ES-I3 (cell line): Measurements from ENCODE around the gene USP20.

ENCODE experiments used
- H3K36me3 ChIP-seq: 2 replicates; pipeline ENCODE4 v1.6.1; 2013; ENCODE audit warnings: mild to moderate bottlenecking, low read length, control low read depth, moderate library complexity; ENCODE audit not compliant: insufficient read depth
- H3K4me1 ChIP-seq: 2 replicates; pipeline ENCODE4 v1.6.1; 2013; ENCODE audit warnings: mild to moderate bottlenecking, control low read depth, low read length; ENCODE audit not compliant: insufficient read depth
- H3K9ac ChIP-seq: 2 replicates; pipeline ENCODE4 v1.6.1; 2013; ENCODE audit warnings: low read depth, mild to moderate bottlenecking, low read length, moderate library complexity
- H3K9me3 ChIP-seq: 2 replicates; pipeline ENCODE4 v1.6.1; 2013; ENCODE audit warnings: mild to moderate bottlenecking, low read length, moderate library complexity; ENCODE audit not compliant: control insufficient read depth, insufficient read depth

USP20 gene

DNA sequence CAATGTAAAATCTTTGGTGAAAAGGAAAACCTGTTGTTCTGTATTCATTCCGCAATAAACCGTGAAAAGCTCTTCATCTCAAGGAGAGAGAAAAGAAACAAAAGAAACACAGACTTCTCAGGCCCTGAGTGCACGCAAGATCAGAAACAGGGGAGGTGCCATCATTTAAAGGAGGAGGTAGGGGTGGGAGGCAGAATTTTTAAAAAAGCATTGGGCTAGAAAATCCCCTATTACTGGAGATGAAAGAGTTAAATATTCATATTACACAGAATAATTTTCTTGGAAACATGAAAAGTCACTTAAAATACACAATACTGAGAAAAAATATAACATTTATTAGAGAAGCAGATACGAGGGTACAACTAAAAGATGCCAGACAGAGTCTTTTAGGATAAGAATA is 56.3 kb downstream of the USP20 start:
- peaks cover 25% of the 10 kb centered on the region; the same call in 1 of the 2 replicates for H3K4me1 ChIP-seq
- no peaks in the 10 kb centered on the region for H3K9me3 ChIP-seq
- H3K9ac ChIP-seq: no peak overlapping the region
- H3K36me3 ChIP-seq: no peaks in the 10 kb centered on the region; the same call in 1 of the 2 replicates

DNA sequence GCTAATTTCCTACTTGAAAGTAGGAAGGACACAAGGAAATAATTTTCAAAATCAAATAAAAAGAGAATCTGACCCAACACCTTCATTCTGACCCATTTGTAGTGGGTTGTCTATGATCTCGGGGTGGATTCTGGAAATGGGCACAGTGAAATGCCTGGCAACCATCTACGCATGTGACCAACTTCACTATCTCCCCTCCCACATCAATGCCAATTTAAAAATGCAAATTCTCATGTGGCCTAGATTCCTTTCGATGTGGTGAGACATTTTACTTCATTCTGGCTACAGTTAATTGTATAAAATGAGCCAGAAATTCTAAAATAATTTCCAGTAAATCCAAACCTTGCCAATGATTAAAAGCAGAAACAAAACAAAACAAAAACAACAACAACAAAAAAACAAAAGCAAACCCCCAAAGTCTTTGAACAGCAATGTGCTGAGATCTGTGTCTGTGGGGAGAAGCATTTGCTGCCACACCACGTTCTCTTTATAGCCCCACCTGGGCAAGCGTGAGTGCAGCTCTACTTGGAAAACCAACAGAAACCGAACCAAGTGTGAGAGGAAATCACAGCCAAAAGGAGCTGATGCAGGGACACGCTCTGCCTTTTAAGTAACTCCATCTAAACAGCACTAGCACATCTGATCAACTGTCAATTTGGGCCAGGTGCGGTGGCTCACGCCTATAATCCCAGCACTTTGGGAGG is 59.0 kb downstream of the USP20 start:
- H3K36me3 ChIP-seq: no peaks in the 10 kb centered on the region; the same call in 1 of the 2 replicates
- H3K4me1 ChIP-seq: peaks cover 9% of the 10 kb centered on the region; the same call in 1 of the 2 replicates
- H3K9me3 ChIP-seq: no peaks in the 10 kb centered on the region
- H3K9ac ChIP-seq: no peak overlapping the region

DNA sequence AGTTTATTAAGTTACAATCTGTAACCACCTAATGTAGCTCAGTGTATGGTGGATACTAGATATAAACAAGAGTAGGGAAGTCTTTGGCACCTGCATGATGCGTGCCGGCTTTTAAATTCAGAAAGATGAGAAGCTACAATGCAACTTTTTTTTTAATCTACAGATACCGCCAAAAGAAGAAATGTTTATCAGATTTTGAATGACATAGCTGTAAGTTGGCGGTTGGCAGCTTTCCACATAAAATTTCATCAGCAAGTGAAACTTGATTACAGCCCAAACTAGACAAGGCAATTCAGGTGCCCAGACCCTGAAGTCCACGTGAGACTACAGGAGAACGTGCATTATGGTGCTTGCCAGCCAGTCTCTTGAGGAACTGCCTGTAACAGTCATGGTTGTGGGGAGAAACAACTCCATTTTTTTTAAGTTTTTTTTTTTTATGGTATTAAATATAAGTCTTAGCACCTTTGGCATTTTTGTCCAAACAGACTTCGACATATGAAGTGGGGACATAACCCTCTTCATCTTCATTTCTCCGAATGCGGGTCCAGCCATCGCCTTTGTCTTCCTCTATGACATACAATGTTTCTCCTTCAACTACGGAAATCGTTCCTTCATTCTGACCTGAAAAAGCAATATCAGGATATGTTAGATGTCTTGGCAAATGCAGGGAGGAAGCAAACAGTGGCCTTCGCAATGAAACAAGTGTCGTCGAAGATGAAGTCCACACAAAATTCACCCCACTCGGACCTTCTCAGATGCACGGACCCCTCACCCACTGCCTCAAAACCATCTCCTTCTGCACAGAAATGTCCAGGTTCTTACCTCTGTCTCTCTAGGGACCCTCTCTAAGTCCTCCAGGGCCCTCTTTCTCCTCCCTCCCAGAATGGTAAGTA is 60.4 kb downstream of the USP20 start:
- Histone ChIP-seq H3K9ac (no peak overlapping the region), H3K4me1 (0 out of 2 replicates have a peak, but pooled peaks cover 5% of the 10 kb centered on the region), H3K9me3 (no peaks in the 10 kb centered on the region), H3K36me3 (peaks cover 2% of the 10 kb centered on the region; the same call in 1 of the 2 replicates)

DNA sequence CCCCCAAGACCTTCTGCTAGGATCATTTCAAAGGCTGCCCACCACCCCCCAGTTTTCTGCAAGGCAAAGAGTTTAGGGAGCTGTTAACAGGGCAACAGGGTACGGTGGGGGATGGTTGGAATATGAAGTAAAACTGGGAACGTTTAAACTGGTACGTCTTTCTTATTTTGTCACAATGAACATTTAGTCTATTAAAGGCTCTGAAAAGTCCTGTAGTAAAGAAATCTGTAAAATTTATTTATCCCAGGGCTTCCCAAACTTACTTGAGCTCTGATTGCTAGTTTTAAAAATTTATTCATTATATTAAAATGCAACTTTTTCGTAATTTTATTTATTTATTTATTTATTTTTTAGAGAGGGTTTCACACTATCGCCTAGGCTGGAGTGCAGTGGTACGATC is 62.0 kb downstream of the USP20 start:
- Histone ChIP-seq H3K9me3 (no peaks in the 10 kb centered on the region), H3K9ac (no peak overlapping the region), H3K4me1 (no peaks in the 10 kb centered on the region), H3K36me3 (peaks cover 4% of the 10 kb centered on the region; the same call in 1 of the 2 replicates)

DNA sequence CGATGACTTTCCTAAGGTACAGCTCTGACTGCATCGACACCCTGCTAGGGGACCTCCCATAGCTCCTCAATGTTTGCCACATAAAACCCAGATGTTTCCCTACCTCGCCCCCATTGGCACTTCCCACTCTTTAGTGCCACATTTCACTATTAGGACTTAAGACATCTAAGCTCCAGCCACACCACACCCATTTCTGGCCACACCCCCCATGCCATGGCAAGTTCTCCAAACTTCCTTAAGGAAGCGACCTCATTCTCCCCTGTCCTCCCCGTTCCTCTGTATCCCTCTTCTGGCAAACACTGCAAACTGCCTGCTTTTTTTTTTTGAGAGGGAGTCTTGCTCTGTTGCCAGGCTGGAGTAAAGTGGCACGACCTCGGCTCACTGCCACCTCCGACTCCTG is 62.9 kb downstream of the USP20 start:
- Histone ChIP-seq H3K9ac (no peak overlapping the region), H3K4me1 (no peaks in the 10 kb centered on the region), H3K36me3 (peaks cover 4% of the 10 kb centered on the region; the same call in 1 of the 2 replicates), H3K9me3 (no peaks in the 10 kb centered on the region)

DNA sequence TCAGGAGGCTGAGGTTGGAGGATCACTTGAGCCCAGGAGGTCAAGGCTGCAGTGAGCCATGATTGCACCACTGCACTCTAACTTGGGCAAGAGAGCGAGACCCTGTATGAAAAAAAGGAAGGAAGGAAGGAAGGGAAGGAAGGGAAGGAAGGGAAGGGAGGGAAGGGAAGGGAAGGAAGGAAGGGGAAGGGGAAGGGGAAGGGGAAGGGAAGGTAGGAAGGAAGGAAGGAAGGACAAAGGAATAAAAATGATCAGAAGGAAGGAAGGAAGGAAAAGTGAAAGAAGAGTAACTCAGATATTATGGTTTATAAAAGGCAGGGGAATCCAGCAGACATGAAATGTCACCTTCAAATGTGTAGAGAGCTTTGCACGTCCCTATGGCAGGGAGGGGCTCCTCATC is 64.4 kb downstream of the USP20 start:
- H3K9me3 ChIP-seq: no peaks in the 10 kb centered on the region
- peaks cover 4% of the 10 kb centered on the region; the same call in 1 of the 2 replicates for H3K36me3 ChIP-seq
- no peaks in the 10 kb centered on the region for H3K4me1 ChIP-seq
- H3K9ac ChIP-seq: no peak overlapping the region

DNA sequence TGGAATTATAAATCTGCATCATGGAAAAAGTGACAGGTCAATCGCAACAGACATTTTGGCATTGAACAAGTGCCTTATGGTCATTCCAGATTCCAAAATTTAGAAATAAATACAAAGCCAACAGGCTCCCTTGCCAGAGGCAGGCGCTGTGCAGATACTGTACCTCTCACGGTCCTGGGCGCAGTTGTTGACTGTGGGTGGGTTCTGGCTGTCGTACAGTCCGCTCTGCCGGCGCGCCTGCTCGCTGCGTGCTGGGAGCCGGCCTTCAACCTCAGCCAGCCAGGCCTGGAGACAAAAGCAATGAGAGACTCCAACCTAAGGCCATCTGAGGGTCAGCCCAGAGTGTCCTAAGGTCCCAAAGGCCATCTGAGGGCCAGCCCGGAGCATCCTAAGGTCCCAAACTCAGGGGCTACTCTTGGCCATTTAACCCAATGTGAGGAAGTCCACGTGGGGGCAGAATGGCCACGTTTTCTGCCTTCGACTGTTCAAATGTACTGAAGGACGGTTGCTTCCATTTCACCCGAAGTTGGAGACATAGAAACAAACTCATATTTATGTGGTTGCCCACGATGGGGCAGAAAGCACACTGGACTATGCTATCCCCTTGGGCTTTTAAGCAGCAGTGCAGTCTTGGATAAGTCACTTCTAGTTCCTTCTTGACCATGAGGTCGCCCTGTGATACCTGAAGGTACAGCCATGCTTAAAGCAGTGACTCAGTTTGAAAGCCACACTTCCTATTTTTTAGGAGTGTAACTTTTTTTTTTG is 65.2 kb downstream of the USP20 start:
- H3K9me3 ChIP-seq: no peaks in the 10 kb centered on the region
- H3K9ac ChIP-seq: no peak overlapping the region
- H3K36me3 ChIP-seq: peaks cover 4% of the 10 kb centered on the region; the same call in 1 of the 2 replicates
- no peaks in the 10 kb centered on the region for H3K4me1 ChIP-seq

DNA sequence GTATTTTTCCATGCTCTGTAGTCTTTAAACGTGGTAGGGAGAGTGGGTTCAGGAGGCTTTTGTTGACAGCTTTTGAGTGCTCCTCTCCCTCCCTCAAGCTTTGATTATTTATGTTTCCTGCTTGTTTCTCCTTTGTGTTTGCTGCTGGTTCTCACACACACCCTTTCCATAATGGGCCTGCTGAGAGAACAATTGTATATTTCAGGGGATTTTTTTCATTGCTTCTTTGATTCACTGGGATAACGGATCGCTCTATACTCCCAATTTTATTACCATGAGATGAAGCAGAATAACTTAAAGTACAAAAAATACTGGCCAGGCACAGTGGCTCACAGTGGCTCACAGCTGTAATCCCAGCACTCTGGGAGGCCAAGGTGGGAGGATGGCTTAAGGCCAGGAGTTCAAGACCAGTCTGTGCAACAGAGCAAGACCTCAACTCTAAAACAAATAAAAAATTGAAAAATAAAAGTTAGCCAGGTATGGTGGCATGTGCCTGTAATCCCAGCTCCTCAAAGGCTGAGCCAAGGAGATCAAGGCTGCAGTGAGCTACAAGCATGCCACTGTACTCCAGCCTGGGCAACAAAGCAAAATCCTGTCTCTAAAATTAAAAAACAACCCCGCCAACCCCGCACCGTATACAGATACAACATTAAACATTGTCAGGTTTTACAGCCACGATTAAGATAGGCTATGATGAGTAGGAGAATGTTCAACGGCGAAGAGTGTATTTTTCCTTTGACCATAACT is 66.9 kb downstream of the USP20 start:
- Histone ChIP-seq H3K4me1 (no peaks in the 10 kb centered on the region), H3K9me3 (no peaks in the 10 kb centered on the region), H3K36me3 (peaks cover 7% of the 10 kb centered on the region), H3K9ac (no peak overlapping the region)

DNA sequence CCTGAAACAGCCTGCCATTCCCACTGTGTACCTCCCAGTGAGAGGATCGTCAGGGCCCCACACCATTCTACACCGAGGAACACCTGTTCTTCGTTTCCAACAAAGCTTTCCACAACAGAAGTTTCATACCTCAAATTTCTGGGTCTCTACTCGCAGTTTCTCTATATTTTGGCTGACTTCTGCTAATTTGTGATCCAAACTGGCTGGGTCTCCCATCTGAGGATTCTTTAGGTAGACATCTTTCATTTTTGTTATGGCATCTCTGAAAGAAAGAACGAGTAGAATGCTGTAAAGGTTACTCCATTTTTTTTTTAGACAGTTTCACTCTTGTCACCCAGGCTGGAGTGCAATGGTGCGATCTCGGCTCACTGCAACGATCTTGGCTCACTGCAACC is 67.5 kb downstream of the USP20 start:
- H3K4me1 ChIP-seq: no peaks in the 10 kb centered on the region
- no peak overlapping the region for H3K9ac ChIP-seq
- H3K36me3 ChIP-seq: peaks cover 7% of the 10 kb centered on the region
- no peaks in the 10 kb centered on the region for H3K9me3 ChIP-seq

DNA sequence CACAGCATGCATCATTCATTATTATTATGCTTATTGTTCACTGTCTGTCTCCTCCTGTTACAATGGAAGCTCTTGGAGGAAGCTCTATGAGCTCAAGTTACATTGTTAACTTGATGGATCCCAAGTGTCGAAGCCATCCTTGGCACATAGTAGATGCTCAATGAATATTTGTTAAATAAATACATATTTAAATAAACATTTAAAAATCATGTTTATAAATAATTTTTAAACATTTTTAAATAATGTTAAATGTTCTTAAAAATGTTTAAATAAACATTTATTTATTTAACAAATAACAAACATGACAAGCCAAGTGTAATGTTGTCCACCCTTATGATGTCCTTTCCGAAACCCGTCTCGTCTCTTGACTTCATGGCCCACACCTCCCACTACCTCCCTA is 69.5 kb downstream of the USP20 start:
- peaks cover 7% of the 10 kb centered on the region for H3K36me3 ChIP-seq
- peaks cover 8% of the 10 kb centered on the region for H3K4me1 ChIP-seq
- no peaks in the 10 kb centered on the region for H3K9me3 ChIP-seq
- H3K9ac ChIP-seq: no peak overlapping the region

DNA sequence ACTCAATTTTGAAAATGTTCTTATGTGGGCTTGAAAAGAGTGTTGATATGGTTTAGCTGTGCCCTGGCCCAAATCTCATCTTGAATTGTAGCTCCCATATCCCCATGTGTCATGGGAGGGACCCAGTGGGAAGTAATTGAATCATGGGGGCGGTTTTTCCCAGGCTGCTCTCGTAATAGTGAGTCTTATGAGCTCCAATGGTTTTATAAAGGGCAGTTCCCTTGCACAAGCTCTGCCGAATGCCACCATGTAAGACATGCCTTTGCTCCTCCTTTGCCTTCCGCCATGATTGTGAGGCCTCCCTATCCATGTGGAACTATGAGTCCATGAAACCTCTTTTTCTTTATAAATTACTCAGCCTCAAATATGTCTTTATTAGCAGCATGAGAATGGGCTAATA is 71.0 kb downstream of the USP20 start:
- H3K9me3 ChIP-seq: no peaks in the 10 kb centered on the region
- H3K36me3 ChIP-seq: peaks cover 4% of the 10 kb centered on the region
- peaks cover 8% of the 10 kb centered on the region for H3K4me1 ChIP-seq
- no peak overlapping the region for H3K9ac ChIP-seq

DNA sequence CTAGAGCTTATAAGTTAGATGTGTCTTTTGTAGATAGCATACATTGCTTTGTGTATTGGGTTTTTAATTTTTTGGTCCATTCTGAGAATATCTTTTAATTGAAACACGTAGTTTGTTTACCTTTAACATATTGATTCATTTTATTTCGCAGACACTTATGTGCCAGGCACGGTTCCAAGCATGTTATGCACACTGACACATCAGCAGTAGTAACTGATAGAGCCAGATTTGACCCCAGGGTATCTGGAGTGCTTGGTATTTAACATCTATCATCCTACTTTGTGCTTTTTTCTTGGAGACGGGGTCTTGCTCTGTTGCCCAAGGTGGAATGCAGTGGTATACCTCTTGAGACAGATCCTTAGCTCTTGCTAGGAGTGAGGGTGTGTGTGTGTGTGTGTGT is 71.9 kb downstream of the USP20 start:
- Histone ChIP-seq H3K4me1 (peaks cover 8% of the 10 kb centered on the region), H3K9ac (no peak overlapping the region), H3K9me3 (no peaks in the 10 kb centered on the region), H3K36me3 (peaks cover 4% of the 10 kb centered on the region)

DNA sequence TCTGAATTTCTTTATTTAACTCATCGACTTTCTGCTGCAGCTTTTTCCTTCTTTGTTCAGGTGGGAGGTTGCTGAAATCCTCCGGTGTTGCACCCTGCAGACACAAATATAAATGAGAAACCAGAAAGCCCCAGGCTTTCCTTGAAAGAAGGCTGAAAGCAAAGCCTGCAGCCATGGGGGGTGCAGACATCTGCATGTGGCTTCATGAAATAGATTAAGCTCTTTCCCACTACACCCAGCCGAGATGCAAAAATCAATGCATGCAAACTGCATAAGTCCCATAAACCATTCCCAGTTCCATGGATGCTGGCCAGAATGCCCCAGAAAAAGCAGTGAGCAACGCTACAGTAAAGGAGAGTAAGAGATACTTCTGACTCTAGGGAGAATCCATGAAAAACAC is 73.6 kb downstream of the USP20 start:
- H3K9me3 ChIP-seq: no peaks in the 10 kb centered on the region
- peaks cover 8% of the 10 kb centered on the region for H3K4me1 ChIP-seq
- H3K9ac ChIP-seq: no peak overlapping the region
- H3K36me3 ChIP-seq: peaks cover 4% of the 10 kb centered on the region

DNA sequence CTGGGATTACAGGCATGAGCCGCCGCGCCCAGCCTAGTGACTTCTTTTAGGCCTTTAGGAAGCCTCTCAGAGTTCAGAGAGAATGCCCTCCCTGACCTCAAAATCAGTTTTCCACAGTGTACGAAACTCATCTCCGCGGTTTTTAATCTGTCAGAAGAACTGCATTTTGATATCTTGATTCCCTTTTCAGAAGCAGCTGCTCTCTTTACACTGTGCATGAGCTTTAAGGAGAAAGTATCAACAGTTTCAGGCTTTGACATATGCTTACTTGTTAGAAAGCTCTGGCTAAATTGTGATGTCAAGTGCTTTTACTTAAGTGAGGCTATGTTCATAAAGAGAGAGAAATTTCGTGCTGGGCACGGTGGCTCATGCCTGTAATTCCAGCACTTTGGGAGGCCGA is 74.6 kb downstream of the USP20 start:
- Histone ChIP-seq H3K9ac (no peak overlapping the region), H3K4me1 (peaks cover 8% of the 10 kb centered on the region), H3K36me3 (peaks cover 4% of the 10 kb centered on the region), H3K9me3 (no peaks in the 10 kb centered on the region)
